GM19239 (cell line): ENCODE results near the gene ADCY10.
A peak's percentile ranks its signal among the peaks of the same experiment; 100 is the strongest.
"Not testable (repeated sequence)": the region's sequence is repeated elsewhere in the genome, so short reads cannot be mapped to it uniquely, and the experiment has no call there.

Source experiments
- DNase-seq: peaks from one replicate; pipeline ENCODE4 v3.0.0; 2011; ENCODE audit warnings: low spot score; ENCODE audit not compliant: insufficient read length
- FAIRE-seq: peaks from 2 replicates; lab custom pipeline; 2011; peaks lifted over from hg19 to GRCh38; lab: Jason Lieb, UNC

ADCY10 gene

DNA sequence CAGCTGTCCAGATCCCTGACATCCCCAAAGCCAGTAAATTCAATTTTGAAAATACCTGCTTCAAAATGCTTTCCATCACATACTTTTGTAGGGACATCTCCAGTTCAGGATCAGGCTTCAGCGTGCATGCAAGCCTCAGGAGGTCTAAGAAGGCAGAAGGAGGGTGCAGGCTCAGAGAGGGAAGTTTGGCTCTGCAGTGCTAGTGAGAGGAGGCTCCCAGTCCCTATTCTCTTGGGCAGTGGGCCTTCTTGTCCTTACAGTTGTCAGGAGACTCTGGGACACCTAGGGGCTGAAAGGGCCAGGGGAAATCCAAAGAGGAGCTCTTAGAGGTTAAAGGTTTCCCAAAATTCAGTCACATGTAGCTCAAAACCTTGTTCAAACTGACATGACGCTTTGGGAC, 20.1 kb downstream of the ADCY10 start:
- DNase-seq (no peak), FAIRE-seq (no peak)

DNA sequence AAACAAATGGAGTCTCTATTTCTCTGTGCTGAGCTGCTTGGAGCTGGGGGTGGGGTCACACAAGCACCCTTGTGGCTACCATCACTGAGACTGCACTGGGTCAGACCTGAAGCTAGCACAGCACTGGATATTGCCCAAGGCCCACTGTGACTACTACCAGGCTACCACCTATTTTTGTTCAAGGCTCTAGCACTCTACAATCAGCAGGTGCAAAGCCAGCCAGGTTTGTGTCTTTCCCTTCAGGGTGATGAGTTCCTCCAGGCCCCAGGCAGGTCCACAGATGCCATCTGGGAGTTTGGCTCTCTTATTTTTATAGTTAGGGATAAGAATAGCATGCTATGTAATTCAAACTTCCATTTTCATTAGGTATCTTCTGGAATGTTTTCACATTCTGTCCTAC, 23.5 kb downstream of the ADCY10 start:
- no peak for DNase-seq
- no peak for FAIRE-seq

DNA sequence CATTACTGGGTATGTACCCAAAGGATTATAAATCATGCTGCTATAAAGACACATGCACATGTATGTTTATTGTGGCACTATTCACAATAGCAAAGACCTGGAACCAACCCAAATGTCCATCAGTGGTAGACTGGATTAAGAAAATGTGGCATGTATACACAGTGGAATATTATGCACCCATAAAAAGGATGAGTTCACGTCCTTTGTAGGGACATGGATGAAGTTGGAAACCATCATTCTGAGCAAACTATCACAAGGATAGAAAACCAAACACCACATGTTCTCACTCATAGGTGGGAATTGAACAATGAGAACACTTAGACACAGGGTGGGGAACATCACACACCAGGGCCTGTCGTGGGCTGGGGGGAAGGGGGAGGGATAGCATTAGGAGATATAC, 26.7 kb downstream of the ADCY10 start:
- FAIRE-seq, DNase-seq: not testable (repeated sequence)

DNA sequence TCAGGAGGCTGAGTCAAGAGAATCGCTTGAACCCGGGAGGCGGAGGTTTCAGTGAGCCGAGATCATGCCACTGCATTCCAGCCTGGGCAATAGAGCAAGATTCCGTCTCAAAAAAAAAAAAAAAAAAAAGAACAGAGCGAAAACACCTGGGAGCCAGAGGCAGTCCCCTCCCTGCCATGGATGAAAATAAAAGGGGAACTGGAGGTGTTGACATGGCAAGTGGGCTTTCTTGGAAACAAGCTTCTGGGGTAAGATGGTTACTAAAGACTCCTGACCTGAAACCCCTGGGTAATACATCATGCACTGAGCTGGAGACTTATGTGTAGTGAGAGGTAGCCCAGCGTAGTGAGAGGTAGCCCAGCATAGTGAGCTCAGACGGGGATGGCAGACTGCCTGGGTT, 31.6 kb downstream of the ADCY10 start:
- DNase-seq = no peak
- FAIRE-seq = no peak

DNA sequence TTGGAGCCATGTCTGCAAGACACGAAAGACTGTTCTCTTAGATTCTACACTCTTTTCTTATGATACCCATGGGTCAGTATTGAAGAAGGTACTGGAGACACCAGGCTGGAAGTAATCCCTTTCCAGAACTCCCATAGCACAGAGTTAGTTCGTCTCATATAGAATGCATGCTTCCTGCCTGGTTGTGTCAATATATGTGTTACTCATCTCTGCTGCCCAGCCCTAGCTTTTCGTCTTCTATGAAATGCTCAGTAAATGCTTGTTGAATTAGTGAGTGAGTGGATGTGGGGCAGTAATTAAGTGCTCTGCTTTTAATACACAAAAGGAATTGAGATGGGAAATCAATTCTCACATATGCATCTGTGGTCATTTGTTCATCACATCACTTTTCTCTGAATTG, 32.1 kb downstream of the ADCY10 start:
- DNase-seq (no peak), FAIRE-seq (no peak)

DNA sequence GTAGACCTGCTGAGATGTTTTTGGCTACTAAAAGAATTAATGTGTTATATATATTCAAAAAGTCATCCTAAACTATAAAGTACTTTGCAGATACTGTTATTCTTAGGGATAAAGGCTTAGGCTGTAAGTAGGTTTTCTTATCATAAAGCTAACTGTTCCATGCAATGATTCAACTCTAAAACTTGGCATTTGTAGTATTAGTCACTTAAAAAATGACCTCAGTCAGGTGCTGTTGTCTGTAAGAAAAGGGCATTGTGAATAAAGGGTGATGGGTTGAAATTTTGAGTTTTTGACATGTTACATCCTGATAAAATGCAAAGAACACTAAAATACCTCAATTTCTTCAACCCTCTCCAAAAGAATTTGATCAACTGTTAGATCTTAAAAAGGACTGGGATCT, 32.9 kb downstream of the ADCY10 start:
- no peak for FAIRE-seq
- no peak for DNase-seq

DNA sequence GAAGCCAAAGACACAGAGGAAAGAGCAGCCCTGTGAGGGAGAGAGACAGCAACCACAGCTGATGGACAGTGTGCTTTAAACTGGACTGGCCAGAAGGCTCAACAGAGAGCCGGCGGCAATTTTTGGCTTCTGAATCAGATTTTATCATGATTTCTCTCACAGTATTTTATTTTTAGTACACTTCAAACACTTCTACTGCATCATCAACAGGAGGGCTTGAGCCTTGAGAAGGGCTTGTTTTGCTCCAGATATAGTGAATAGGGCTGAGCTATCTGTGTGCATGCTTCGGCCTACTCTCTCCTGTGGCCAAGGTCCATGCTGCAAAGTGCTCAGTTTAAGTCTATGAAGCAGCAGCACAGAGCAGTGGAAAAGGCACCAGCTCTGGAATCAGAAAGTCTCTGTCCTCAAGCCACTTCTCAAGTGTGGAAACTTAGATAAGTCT, 33.3 kb downstream of the ADCY10 start:
- FAIRE-seq = no peak
- DNase-seq = no peak

DNA sequence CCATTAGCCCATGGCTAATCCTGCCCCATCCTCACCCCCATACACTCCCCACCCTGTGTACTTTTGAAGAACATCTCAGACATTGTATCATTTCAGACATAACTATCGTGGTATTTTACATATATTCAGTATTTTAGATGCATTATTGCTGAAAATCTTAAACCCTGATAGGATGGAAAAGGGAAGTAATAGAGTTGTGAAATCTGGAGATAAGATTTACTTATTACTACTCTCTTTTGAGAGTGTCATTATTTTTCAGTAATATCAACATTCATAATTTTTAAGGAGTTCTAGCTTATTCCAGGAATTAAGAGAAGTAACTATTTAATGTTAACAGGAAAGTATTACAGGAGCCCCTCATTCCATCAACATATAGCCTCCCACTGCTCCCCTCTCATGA, 34.4 kb downstream of the ADCY10 start:
- DNase-seq = no peak
- peak; percentile 33 for FAIRE-seq

DNA sequence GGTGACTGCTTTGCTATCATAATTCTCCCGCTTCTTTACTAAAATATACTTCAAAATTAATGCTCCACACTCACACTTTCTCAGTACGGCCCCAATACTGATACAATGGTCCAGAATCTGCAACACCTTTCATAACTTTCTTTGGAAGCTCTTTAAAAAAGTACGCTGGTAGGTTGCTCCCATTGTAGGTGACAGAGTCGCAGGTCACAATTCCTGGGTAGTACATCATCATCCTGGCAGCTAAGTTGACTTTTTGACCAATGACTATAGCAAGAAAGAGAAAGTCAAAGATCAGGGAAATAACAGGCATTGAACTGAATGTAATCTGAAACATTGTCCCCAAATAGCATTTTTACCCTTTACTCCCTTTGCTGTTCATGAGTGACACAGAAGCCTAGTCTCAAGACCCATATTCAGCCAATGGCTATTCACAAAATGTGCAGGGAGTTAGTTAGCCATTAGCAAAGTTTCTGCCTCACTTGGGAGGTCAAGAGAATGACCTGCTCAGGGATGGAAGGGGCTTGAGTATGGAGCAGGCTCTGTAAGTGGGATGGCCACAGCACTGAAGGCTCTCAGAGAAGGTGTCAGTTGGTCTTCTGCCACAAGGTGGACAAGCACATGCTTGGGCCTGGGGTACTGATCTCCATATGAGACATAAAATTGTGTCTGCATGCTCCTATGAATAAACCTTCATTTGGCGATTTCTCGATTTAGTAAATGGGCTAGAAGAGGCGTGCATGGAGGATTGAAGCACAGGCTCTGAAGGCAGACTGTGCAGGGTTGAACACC, 35.4 kb downstream of the ADCY10 start:
- FAIRE-seq (no peak), DNase-seq (no peak)

DNA sequence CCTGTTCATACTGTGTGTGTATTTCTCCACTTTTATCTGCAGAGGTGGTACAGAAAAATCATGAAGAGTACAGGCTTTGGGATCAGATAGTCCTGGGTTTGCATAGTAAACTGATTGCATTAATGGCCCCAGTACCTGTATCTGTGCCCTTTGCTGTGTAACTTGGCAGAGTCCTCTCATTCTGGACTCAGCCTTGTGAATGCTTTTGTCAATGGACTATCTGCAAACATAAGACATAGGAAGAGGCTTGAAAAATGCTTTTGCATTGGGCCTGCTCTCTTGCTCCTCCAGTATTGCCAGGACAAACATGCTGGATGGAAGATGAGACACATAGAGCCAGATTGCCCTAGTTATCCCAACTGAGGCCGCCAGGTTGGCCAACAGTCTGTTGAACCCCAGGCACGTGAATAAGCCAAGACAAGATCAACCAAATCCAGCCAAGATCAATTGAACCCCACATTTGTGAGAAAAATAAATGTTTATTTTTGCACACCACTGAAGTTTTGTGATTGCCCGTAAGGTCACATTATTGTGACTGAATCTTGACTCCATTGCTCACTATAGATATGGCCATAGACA, 37.2 kb downstream of the ADCY10 start:
- no peak for FAIRE-seq
- no peak for DNase-seq

DNA sequence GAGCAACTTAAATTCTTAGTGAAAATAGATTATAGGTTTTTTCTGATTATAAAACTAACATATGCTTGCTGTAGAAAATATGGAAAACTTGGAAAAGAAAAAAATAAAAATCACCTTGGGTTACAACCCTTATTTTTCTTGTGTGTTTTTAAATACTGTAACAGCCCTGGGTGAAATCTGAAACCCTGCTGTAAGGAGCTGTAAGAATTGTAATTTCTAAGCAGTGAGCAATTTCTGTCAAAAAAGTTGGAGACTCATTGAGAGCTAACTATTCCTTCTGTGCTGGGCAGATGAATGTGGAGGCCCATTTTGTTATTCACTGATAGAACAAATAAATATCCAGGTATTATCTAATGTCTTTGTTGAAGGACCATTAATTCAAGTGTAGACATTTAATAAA, 42.6 kb downstream of the ADCY10 start:
- no peak for DNase-seq
- FAIRE-seq = no peak

DNA sequence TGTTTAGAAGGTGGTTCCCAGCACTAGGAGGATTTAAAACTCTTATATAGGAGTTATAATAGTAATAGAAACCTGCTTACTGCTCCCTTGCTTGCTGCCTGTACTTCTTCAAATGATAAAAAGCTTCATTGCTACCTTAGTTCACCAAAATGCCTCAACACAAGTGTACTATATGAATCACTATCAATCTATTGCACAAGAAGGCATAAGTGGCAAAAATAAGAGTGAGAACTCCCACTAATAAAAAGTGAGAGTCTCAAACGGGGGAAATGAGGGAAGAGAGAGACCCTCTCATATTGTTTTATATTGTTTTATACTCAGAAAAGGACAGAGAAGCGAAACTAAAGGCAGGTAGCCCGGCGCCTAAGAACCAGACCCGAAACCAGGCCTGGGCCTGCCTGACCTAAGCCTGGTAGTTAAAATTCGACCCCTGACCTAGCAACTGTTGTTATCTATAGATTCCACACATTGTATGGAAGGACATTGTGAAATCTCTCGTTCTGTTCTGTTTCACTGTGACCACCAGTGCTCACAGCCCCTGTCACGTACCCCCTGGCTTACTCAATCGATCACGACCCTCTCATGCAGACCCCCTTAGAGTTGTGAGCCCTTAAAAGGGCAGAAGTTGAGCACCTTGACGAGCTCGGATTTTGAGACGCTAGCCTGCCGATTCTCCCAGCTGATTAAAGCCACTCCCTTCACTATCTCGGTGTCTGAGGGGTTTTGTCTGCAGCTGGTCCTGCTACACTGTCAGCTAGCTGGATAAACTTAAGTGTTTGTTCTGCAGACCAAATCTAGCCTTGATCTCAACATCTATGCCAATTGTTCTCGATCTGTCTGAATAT, 44.6 kb downstream of the ADCY10 start:
- not testable (repeated sequence) for FAIRE-seq, DNase-seq

DNA sequence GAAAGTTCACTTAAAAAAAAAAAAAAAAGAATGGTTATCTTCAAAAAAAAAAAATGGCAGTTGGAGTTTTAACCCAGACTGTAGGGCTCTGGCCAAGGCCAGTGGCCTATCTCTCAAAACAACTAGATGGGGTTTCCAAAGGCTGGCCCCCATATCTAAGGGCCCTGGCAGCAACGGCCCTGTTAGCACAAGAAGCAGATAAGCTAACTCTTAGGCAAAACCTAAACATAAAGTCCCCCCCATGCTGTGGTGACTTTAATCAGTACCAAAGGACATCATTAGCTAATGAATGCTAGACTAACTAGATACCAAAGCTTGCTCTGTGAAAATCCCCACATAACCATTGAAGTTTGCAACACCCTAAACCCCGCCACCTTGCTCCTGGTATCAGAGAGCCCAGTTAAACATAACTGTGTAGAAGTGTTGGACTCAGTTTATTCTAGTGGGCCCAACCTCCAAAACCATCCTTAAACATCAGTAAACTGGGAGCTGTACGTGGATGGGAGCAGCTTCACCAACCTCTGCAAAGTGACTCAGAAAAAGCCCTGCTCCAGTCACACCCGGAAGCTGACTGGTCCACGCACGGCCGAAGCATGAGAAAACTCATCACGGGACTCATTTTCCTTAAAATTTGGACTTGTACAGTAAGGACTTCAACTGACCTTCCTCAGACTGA, 47.1 kb downstream of the ADCY10 start:
- not testable (repeated sequence) for DNase-seq, FAIRE-seq

DNA sequence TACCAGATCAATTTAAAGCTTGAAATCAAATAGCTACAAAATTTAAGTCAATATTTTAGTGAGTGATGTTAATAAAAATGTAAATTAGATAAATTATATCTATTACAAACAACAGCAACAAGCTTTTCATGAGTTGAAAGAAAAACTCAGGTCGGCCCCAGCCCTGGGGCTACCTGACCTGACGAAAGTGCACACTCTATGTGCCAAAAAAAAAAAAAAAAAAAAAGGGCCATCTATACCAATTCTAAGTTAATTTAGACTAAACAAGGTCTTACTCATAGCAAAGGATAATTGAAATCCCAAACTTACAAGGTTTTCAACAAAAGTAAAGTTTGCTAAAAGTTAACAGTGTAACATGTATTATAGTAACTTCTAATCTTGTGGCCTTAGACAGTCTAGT, 47.6 kb downstream of the ADCY10 start:
- DNase-seq, FAIRE-seq: not testable (repeated sequence)

DNA sequence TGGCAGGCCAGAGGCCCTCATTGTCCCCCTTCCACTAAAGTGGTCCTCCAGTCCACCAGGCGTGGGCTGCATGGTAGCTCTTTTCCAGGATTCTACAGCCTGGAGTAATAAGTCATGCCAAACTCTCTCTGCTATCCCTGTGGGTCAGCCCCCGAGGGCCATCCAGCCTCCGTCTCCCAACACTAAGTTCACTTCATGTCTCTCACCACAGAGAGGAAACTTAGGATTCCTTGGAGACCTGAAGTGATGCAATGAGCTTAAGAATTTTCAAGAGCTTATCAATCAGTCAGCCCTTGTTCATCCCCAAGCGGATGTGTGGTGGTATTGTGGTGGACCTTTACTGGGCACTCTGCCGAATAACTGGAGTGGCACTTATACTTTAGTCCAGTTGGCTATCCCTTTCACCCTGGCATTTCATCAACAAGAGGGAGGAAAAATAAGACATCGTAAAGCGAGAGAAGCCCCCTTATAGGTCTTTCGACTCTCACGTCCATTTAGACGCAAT, 48.1 kb downstream of the ADCY10 start:
- not testable (repeated sequence) for DNase-seq, FAIRE-seq

DNA sequence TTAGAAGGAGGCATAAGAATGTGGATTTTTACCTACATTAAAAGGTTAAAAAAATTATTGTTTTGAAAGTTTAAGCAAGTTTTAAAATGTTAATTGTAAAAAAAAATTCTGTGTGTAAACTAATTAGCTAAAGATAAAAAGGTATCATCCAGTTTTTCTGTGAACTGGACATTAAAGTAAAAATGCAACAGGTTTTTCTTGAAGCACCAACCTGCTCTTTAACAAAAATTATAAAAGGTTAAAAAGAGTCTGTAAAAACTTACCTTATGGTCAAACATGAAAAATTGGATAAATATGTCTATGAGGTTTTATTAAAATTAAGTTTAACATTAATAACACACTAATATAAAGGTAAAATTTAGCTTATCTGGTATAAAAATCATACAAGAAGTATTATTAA, 48.7 kb downstream of the ADCY10 start:
- FAIRE-seq = not testable (repeated sequence)

DNA sequence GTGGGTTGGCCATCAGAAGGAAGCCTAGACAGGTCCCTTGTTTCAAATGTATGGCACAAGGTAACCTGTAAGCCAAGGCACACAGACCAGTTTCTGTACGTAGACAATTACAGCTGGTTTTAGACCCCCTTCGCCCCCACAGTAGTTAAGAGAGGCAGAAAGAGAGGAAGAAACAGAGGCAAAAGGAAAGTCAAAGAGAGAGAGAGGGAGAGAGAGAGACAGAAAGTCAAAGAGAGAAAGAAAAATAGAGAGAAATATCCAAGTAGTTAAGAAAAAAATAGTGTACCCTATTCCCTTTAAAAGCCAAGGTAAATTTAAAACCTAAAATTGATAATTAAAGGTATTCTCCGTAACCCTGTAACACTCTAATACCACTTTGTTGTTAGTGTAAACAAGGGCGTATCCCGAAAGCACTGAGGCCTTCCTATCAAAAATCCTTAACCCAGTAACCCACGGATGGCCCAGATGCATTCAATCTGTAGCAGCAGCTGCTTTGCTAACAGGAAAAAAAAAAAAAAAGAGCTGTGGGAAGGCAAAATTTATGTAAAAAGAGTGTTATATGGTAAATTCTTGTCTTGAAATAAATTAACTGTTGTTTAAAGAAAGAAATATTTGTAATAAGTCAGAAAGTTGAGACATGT, 49.4 kb downstream of the ADCY10 start:
- no peak for FAIRE-seq
- no peak for DNase-seq

More for the DNA sequence above, 48.7 kb downstream of the ADCY10 start:
- DNase-seq = not testable (repeated sequence)

DNA sequence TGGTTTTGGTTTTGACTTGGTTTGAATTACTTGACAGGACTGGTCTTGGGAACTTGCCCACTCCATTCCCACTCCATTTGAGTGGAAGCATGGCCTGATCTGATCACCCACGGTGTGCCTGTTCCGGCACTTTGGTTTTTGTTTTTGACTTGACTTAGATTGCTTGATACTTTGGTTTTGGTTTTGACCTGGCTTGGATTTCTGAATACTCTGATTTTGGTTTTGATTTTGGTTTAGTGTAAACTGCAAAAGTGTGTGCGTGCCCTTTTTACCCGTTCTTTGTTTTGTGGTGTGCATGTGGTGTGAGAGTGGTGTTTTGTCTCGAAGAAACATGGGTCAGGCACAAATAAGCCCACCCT, 50.0 kb downstream of the ADCY10 start:
- no peak for DNase-seq
- no peak for FAIRE-seq

DNA sequence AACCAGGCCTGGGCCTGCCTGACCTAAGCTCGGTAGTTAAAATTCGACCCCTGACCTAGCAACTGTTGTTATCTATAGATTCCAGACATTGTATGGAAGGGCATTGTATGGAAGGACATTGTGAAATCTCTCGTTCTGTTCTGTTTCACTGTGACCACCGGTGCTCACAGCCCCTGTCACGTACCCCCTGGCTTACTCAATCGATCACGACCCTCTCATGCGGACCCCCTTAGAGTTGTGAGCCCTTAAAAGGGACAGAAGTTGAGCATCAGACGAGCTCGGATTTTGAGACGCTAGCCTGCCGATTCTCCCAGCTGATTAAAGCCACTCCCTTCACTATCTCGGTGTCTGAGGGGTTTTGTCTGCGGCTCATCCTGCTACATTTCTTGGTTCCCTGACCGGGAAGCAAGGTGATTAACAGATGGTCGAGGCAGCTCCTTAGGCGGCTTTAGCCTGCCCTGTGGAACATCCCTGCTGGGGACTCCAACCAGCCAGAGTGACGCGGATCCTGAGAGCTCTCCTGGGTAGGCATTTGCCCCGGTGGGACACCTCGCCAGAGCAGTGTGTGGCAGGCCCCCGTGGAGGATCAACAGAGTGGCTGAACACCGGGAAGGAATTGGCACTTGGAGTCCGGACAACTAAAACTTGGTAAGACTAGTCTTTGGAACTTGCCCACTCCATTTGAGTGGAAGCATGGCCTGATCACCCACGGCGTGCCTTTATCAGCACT, 50.6 kb downstream of the ADCY10 start:
- not testable (repeated sequence) for FAIRE-seq, DNase-seq
